GM21447 (cell line): Measurements from ENCODE around the gene TM4SF5.

Source experiments
- ATAC-seq: cut with Tn5 transposase; IDR thresholded peaks from one replicate; pipeline ENCODE4 v1.9.1; 2021; ENCODE audit not compliant: unreplicated experiment

TM4SF5 gene

GRCh38 chr17:4744999-4745969 lies 26.4 kb upstream of the TM4SF5 start:
- no peak for ATAC-seq

GRCh38 chr17:4747847-4748246 lies 23.8 kb upstream of the TM4SF5 start:
- ATAC-seq, result no peak

GRCh38 chr17:4748686-4749085 lies 23.0 kb upstream of the TM4SF5 start:
- no peak for ATAC-seq

- no peak for ATAC-seq
Measured at GRCh38 chr17:4750606-4751005, 21.1 kb upstream of the TM4SF5 start.

GRCh38 chr17:4751932-4752331 lies 19.8 kb upstream of the TM4SF5 start:
- ATAC-seq, result no peak

- ATAC-seq, result no peak
Measured at GRCh38 chr17:4753392-4753791, 18.3 kb upstream of the TM4SF5 start.

GRCh38 chr17:4759776-4760236 lies 11.9 kb upstream of the TM4SF5 start:
- ATAC-seq, result no peak

- ATAC-seq, result no peak
Measured at GRCh38 chr17:4764595-4764994, 7.1 kb upstream of the TM4SF5 start.

- no peak for ATAC-seq
Measured at GRCh38 chr17:4766201-4766600, 5.5 kb upstream of the TM4SF5 start.

- ATAC-seq, result no peak
Measured at GRCh38 chr17:4766723-4767122, 5.0 kb upstream of the TM4SF5 start.

- ATAC-seq, result no peak
Measured at GRCh38 chr17:4768298-4768697, 3.4 kb upstream of the TM4SF5 start.

GRCh38 chr17:4769628-4770027 lies 2.1 kb upstream of the TM4SF5 start:
- no peak for ATAC-seq

- ATAC-seq, result no peak
Measured at GRCh38 chr17:4772235-4772613, 538 bp downstream of the TM4SF5 start.

- no peak for ATAC-seq
Measured at GRCh38 chr17:4777969-4778760, 6.5 kb downstream of the TM4SF5 start.

GRCh38 chr17:4780325-4780955 lies 8.8 kb downstream of the TM4SF5 start:
- ATAC-seq, result no peak

- ATAC-seq, result no peak
Measured at GRCh38 chr17:4782652-4783051, 11.0 kb downstream of the TM4SF5 start.

- no peak for ATAC-seq
Measured at GRCh38 chr17:4785311-4786105, 13.8 kb downstream of the TM4SF5 start.

- ATAC-seq, result no peak
Measured at GRCh38 chr17:4786106-4786511, 14.4 kb downstream of the TM4SF5 start, which contains the start of gene VMO1. TSS of gene VMO1 (minus strand) at chr17:4786364. CDS start at chr17:4786352, 12 bp downstream.

- ATAC-seq, result no peak
Measured at GRCh38 chr17:4786516-4786915, 14.8 kb downstream of the TM4SF5 start.

- no peak for ATAC-seq
Measured at GRCh38 chr17:4788159-4788806, 16.6 kb downstream of the TM4SF5 start.
